GM19351 (cell line): Measurements from ENCODE around the gene REEP1.
A peak's percentile ranks its signal among the peaks of the same experiment; 100 is the strongest.
"Not testable (repeated sequence)": the region's sequence is repeated elsewhere in the genome, so short reads cannot be mapped to it uniquely, and the experiment has no call there.

Source experiments
- ATAC-seq: cut with Tn5 transposase; IDR thresholded peaks from one replicate; pipeline ENCODE4 v1.9.1; 2021; ENCODE audit warnings: mild to moderate bottlenecking, moderate library complexity; ENCODE audit not compliant: unreplicated experiment

REEP1 gene

GRCh38 chr2:86249176-86249575, 88.2 kb downstream of the REEP1 start:
- no peak for ATAC-seq

GRCh38 chr2:86245222-86245621, 92.2 kb downstream of the REEP1 start:
- ATAC-seq, result not testable (repeated sequence)

- not testable (repeated sequence) for ATAC-seq
Measured at GRCh38 chr2:86244781-86245180, 92.6 kb downstream of the REEP1 start.

- peak; percentile 75 for ATAC-seq
Measured at GRCh38 chr2:86243950-86244733, 93.3 kb downstream of the REEP1 start.

GRCh38 chr2:86243272-86243671, 94.2 kb downstream of the REEP1 start:
- no peak for ATAC-seq

GRCh38 chr2:86241611-86242010, 95.8 kb downstream of the REEP1 start:
- no peak for ATAC-seq

GRCh38 chr2:86240251-86240650, 97.2 kb downstream of the REEP1 start:
- no peak for ATAC-seq

- ATAC-seq, result no peak
Measured at GRCh38 chr2:86239745-86240144, 97.7 kb downstream of the REEP1 start.

- no peak for ATAC-seq
Measured at GRCh38 chr2:86239326-86239725, 98.1 kb downstream of the REEP1 start.

GRCh38 chr2:86238354-86238753, 99.1 kb downstream of the REEP1 start:
- peak; percentile 85 for ATAC-seq

GRCh38 chr2:86237172-86237571, 100.3 kb downstream of the REEP1 start:
- peak; percentile 48 for ATAC-seq

- no peak for ATAC-seq
Measured at GRCh38 chr2:86235196-86235980, 102.0 kb downstream of the REEP1 start.

GRCh38 chr2:86234563-86235131, 102.8 kb downstream of the REEP1 start:
- ATAC-seq, result no peak

- ATAC-seq, result no peak
Measured at GRCh38 chr2:86233436-86233835, 104.0 kb downstream of the REEP1 start.

- ATAC-seq, result no peak
Measured at GRCh38 chr2:86232910-86233309, 104.5 kb downstream of the REEP1 start.

GRCh38 chr2:86232373-86232784, 105.0 kb downstream of the REEP1 start:
- no peak for ATAC-seq

GRCh38 chr2:86231680-86232372, 105.6 kb downstream of the REEP1 start:
- ATAC-seq, result no peak

GRCh38 chr2:86230961-86231360, 106.5 kb downstream of the REEP1 start:
- ATAC-seq, result no peak

- no peak for ATAC-seq
Measured at GRCh38 chr2:86229221-86229620, 108.2 kb downstream of the REEP1 start.

- not testable (repeated sequence) for ATAC-seq
Measured at GRCh38 chr2:86228574-86228973, 108.9 kb downstream of the REEP1 start.

GRCh38 chr2:86227685-86228084, 109.7 kb downstream of the REEP1 start:
- no peak for ATAC-seq
